ENCODE data around the gene GIT1.

GIT1 gene

GRCh38 chr17:29615492-29616299 is 26.2 kb upstream of the GIT1 start:
- DNase-seq (ENCODE audit: low read depth): peak; percentile 61
- TF ChIP-seq CTCF (conservative IDR thresholded peaks at IDR 0.05; ENCODE audit: low read depth, low read length): no peak

GRCh38 chr17:29615048-29615385 is 25.6 kb upstream of the GIT1 start:
- TF ChIP-seq CTCF (conservative IDR thresholded peaks at IDR 0.05; ENCODE audit: low read depth, low read length): no peak
- H3K4me3 ChIP-seq (ENCODE audit: low read length): no peak overlapping the region
- no peak for DNase-seq (ENCODE audit: low read depth)

More at GRCh38 chr17:29615492-29616299, 26.2 kb upstream of the GIT1 start:
- peak overlapping the region; percentile 36 for H3K4me3 ChIP-seq (ENCODE audit: low read length)

GRCh38 chr17:29614349-29615047 is 25.1 kb upstream of the GIT1 start:
- no peak for TF ChIP-seq CTCF (conservative IDR thresholded peaks at IDR 0.05; ENCODE audit: low read depth, low read length)
- H3K4me3 ChIP-seq (ENCODE audit: low read length): no peak overlapping the region

GRCh38 chr17:29613856-29614255 is 24.4 kb upstream of the GIT1 start:
- no peak for DNase-seq (ENCODE audit: low read depth)
- TF ChIP-seq CTCF (conservative IDR thresholded peaks at IDR 0.05; ENCODE audit: low read depth, low read length): no peak
- peak overlapping the region; percentile 15 for H3K4me3 ChIP-seq (ENCODE audit: low read length)

More at GRCh38 chr17:29614349-29615047, 25.1 kb upstream of the GIT1 start:
- DNase-seq (ENCODE audit: low read depth): no peak

- no peak for DNase-seq (ENCODE audit: low read depth)
- H3K4me3 ChIP-seq (ENCODE audit: low read length): peak overlapping the region; percentile 15
- peak; percentile 77 for TF ChIP-seq CTCF (conservative IDR thresholded peaks at IDR 0.05; ENCODE audit: low read depth, low read length)
Measured at GRCh38 chr17:29613352-29613837, 23.9 kb upstream of the GIT1 start.

- no peak overlapping the region for H3K4me3 ChIP-seq (ENCODE audit: low read length)
- TF ChIP-seq CTCF (conservative IDR thresholded peaks at IDR 0.05; ENCODE audit: low read depth, low read length): no peak
Measured at GRCh38 chr17:29612404-29613280, 23.2 kb upstream of the GIT1 start.

More at GRCh38 chr17:29612404-29613280, 23.2 kb upstream of the GIT1 start:
- no peak for DNase-seq (ENCODE audit: low read depth)

Data from retinal pigment epithelial cell (primary cell).